Endothelial cell of umbilical vein (primary cell): ENCODE measurements around the gene LGR6.

ENCODE experiments used
- EZH2 ChIP-seq: IDR thresholded peaks from 2 replicates; pipeline ENCODE4 v1.6.1; 2012; ENCODE audit warnings: borderline replicate concordance, low read depth, mild to moderate bottlenecking, moderate library complexity, low read length, inconsistent platforms; ENCODE audit not compliant: severe bottlenecking
- FOS ChIP-seq: IDR thresholded peaks from 2 replicates; pipeline ENCODE4 v1.6.1; 2011; ENCODE audit warnings: mild to moderate bottlenecking, low read length, moderate library complexity, borderline replicate concordance; ENCODE audit not compliant: insufficient read depth
- JUN ChIP-seq: IDR thresholded peaks from 2 replicates; pipeline ENCODE4 v1.6.1; 2011; ENCODE audit warnings: borderline replicate concordance, low read depth; ENCODE audit not compliant: insufficient read length, insufficient read depth
- POLR2A ChIP-seq: IDR thresholded peaks from 2 replicates; pipeline ENCODE4 v1.6.1; 2012; ENCODE audit warnings: low read depth, mild to moderate bottlenecking, control low read depth, low read length
- POLR2AphosphoS5 ChIP-seq: IDR thresholded peaks from 2 replicates; pipeline ENCODE4 v1.6.1; 2012; ENCODE audit warnings: low read depth, mild to moderate bottlenecking, control low read depth, low read length, moderate library complexity; ENCODE audit not compliant: insufficient read depth
- TF ChIP-seq, protein P1 (sequence below), 2 donors: IDR thresholded peaks; 1 replicate in 1 of 2; 2 replicates in 1 of 2; pipeline ENCODE4 v1.5.1; 2011; ENCODE audit warnings: low read length in 2 of 2, mild to moderate bottlenecking in 2 of 2, moderate library complexity in 2 of 2, control low read depth in 1 of 2, inconsistent platforms in 1 of 2, low read depth in 1 of 2; ENCODE audit not compliant: insufficient read depth in 1 of 2; ENCODE audit errors: extremely low read depth in 1 of 2

DNA sequence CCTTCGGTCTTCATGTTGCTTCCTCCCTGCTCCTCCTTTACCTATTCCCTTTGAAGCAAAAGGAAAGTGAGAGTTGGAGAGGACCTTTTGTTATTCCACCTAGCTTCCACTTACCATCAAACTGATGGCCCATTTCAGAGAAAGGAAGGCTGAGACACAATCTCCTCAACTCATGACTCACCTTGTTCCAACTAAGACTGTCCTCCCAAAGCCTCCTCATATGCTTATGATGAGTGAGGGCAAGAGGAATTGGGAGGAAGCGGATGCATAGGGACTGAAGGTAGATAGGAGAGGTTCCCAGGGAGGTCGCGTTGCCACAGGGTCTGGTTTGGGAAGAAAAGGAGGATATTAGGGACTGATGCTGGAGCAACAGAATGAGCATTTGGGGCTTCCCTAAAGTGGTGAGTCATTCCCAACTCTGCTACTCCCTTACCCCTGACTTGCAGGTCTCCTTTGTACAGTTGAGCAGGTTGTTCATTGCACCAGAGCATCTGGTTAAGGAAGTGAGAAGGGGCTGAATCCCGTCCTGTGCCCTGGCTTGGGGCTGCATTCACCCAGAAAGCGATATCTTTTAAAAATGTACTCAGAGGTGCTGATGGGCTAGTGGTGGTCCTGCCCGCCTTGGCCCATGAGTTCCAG is 35.0 kb downstream of the LGR6 start:
- TF ChIP-seq, protein P1, sequence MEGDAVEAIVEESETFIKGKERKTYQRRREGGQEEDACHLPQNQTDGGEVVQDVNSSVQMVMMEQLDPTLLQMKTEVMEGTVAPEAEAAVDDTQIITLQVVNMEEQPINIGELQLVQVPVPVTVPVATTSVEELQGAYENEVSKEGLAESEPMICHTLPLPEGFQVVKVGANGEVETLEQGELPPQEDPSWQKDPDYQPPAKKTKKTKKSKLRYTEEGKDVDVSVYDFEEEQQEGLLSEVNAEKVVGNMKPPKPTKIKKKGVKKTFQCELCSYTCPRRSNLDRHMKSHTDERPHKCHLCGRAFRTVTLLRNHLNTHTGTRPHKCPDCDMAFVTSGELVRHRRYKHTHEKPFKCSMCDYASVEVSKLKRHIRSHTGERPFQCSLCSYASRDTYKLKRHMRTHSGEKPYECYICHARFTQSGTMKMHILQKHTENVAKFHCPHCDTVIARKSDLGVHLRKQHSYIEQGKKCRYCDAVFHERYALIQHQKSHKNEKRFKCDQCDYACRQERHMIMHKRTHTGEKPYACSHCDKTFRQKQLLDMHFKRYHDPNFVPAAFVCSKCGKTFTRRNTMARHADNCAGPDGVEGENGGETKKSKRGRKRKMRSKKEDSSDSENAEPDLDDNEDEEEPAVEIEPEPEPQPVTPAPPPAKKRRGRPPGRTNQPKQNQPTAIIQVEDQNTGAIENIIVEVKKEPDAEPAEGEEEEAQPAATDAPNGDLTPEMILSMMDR (IDR thresholded peaks at IDR 0.05; ENCODE audit: extremely low read depth in 1 of 2, insufficient read depth in 1 of 2, low read depth in 1 of 2, low read length in 2 of 2), result no peak
- TF ChIP-seq POLR2A, result no peak
- no peak for TF ChIP-seq JUN
- TF ChIP-seq POLR2AphosphoS5, result no peak
- TF ChIP-seq EZH2, result no peak
- TF ChIP-seq FOS, result no peak
